Measurements from ENCODE around the gene MBD6. TPM values are rescaled to one million over a fixed set of nuclear protein-coding genes. Genes with fewer than 3 reads are reported as not detected.

The MBD6 gene
- total RNA-seq, 1 donor from 2014 or later: 158 TPM

GRCh38 chr12:57543581-57543980 is 21.0 kb downstream of the MBD6 start:
- TF ChIP-seq, protein P1, sequence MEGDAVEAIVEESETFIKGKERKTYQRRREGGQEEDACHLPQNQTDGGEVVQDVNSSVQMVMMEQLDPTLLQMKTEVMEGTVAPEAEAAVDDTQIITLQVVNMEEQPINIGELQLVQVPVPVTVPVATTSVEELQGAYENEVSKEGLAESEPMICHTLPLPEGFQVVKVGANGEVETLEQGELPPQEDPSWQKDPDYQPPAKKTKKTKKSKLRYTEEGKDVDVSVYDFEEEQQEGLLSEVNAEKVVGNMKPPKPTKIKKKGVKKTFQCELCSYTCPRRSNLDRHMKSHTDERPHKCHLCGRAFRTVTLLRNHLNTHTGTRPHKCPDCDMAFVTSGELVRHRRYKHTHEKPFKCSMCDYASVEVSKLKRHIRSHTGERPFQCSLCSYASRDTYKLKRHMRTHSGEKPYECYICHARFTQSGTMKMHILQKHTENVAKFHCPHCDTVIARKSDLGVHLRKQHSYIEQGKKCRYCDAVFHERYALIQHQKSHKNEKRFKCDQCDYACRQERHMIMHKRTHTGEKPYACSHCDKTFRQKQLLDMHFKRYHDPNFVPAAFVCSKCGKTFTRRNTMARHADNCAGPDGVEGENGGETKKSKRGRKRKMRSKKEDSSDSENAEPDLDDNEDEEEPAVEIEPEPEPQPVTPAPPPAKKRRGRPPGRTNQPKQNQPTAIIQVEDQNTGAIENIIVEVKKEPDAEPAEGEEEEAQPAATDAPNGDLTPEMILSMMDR (IDR thresholded peaks at IDR 0.05; ENCODE audit: unreplicated experiment): no peak
- H3K9me3 Mint-ChIP-seq (ENCODE audit: low read depth): no peaks in the 10 kb centered on the region
- peaks cover 26% of the 10 kb centered on the region for H3K4me1 Mint-ChIP-seq (ENCODE audit: low read depth)
- no peak overlapping the region for H3K27ac Mint-ChIP-seq
- peaks cover 9% of the 10 kb centered on the region for H3K36me3 Mint-ChIP-seq (ENCODE audit: insufficient read depth)
- DNase-seq (ENCODE audit: low spot score, unreplicated experiment): no peak
- no peak overlapping the region for H3K4me3 Mint-ChIP-seq (ENCODE audit: low read depth)
- H3K27me3 Mint-ChIP-seq: peaks cover 15% of the 10 kb centered on the region

DNA sequence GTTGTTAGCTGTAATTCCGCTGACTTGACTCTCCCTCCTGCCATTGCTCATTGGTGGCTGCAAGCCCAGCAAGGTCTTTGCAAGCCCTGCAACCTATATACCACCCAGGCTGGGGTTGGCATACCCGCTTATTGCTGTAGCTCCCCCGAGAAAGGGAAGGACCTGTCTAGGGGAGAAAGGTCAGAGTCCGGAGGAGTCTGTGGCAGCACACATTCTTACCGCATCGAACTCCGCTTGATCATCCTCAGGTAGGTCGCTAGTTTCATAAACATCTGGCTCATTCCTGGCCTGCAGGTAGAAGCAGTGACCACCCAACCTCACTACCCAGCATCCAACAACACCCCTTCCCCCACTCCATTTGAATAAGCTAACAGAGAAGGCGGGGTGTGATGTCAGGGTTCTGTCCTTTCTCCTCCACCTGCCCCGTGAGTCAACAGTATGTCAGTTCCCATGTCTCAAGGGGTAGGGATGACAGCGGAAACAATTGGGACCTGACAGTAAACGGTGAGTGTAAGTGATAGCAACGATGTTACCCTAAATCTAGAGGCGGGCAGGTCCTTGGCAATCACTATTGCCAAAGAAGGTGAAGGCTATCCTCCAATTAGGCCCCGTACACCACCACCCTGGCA is 23.3 kb downstream of the MBD6 start:
- peak overlapping the region; percentile 96 for H3K27ac Mint-ChIP-seq
- no peak for DNase-seq (ENCODE audit: low spot score, unreplicated experiment)
- peaks cover 23% of the 10 kb centered on the region for H3K4me1 Mint-ChIP-seq (ENCODE audit: low read depth)
- H3K27me3 Mint-ChIP-seq: peaks cover 36% of the 10 kb centered on the region
- H3K9me3 Mint-ChIP-seq (ENCODE audit: low read depth): no peaks in the 10 kb centered on the region
- TF ChIP-seq, protein P1 (IDR thresholded peaks at IDR 0.05; ENCODE audit: unreplicated experiment): no peak
- H3K4me3 Mint-ChIP-seq (ENCODE audit: low read depth): peak overlapping the region; percentile 92
- H3K36me3 Mint-ChIP-seq (ENCODE audit: insufficient read depth): peaks cover 3% of the 10 kb centered on the region

DNA sequence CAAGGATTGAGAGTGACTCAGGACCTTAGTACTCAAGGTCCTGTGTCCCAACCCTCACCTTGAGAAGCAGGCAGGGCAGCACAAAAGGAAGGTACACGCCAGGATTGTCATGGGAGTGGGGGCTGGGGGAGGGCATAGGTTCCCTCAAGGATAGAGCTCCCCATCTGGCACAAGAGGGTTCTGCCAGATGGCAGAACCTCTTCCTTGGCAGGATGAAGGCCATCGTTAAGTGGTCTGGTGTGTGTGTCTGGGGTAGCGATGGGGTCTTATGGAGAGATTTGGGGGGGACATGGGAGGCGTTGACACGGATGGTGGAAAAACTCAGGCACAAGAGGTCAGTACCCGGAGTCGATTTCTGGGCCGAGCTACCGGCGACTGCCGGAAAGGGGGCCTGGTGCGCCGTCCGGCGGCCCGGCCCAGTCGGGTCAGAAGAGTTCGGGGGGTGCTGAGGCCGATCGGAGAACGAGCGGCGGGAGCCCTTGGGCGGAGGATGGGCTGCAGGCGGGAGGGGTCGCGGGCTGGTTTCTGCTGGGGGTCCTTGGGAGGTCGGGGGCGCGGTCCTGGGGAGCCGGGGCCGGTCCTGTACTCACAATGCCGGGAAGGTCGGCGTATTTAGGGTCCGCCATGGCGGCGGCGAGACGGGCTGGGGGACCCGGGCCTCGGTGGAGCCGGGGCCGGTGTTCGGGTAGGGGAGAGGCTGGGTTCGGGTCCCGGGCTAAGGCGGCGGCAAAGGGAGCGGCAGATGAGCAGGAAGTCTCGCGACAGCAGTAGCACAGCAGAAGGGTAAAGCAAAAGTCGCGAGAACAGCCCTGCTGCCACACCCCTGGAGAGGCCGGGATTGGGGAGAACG is 24.0 kb downstream of the MBD6 start, which contains the start of gene DCTN2:
Gene DCTN2, minus strand, starts transcription at position 755 of the 850 bp plus-strand sequence. Its CDS starts 129 bp downstream, at position 626.
- H3K36me3 Mint-ChIP-seq (ENCODE audit: insufficient read depth): no peaks in the 10 kb centered on the region
- peak; percentile 88 for DNase-seq (ENCODE audit: low spot score, unreplicated experiment)
- peak within 1 kb of the TSS; percentile 96 for H3K27ac Mint-ChIP-seq
- no peaks in the 10 kb centered on the region for H3K9me3 Mint-ChIP-seq (ENCODE audit: low read depth)
- peak within 1 kb of the TSS; percentile 92 for H3K4me3 Mint-ChIP-seq (ENCODE audit: low read depth)
- peaks cover 18% of the 10 kb centered on the region for H3K4me1 Mint-ChIP-seq (ENCODE audit: low read depth)
- H3K27me3 Mint-ChIP-seq: peaks cover 43% of the 10 kb centered on the region
- TF ChIP-seq, protein P1 (IDR thresholded peaks at IDR 0.05; ENCODE audit: unreplicated experiment): peak; percentile 6

GRCh38 chr12:57547288-57548012 is 24.8 kb downstream of the MBD6 start:
- DNase-seq (ENCODE audit: low spot score, unreplicated experiment): no peak
- peaks cover 18% of the 10 kb centered on the region for H3K4me1 Mint-ChIP-seq (ENCODE audit: low read depth)

More at GRCh38 chr12:57547288-57548012, 24.8 kb downstream of the MBD6 start:
- Mint-ChIP-seq H3K9me3 (ENCODE audit: low read depth) (no peaks in the 10 kb centered on the region), H3K36me3 (ENCODE audit: insufficient read depth) (no peaks in the 10 kb centered on the region), H3K27ac (peak overlapping the region; percentile 96), H3K4me3 (ENCODE audit: low read depth) (peak overlapping the region; percentile 92), H3K27me3 (peaks cover 51% of the 10 kb centered on the region)
- TF ChIP-seq, protein P1 (IDR thresholded peaks at IDR 0.05; ENCODE audit: unreplicated experiment): no peak

All from progenitor cell of endocrine pancreas (in vitro differentiated cells).